Esophagus muscularis mucosa (tissue), 4 donors: ENCODE results near the gene CEACAM1. TPM values are rescaled to one million over a fixed set of nuclear protein-coding genes. Genes with fewer than 3 reads are reported as not detected.
"Not testable (repeated sequence)": the region's sequence is repeated elsewhere in the genome, so short reads cannot be mapped to it uniquely, and the experiment has no call there.

Source experiments
- DNase-seq: peaks from one replicate; pipeline ENCODE4 v3.0.0-alpha.2; 2017; ENCODE audit errors: extremely low spot score
- H3K27ac ChIP-seq, 4 donors: fragments of 200-600 bp; sonication (generic); replicated peaks in 1 of 4; 1 replicate in 3 of 4; 2 replicates in 1 of 4; pipeline ENCODE4 v1.5.1; 2016 to 2019; ENCODE audit warnings: mild to moderate bottlenecking in 1 of 4
- H3K27me3 ChIP-seq, 4 donors: fragments of 200-600 bp; sonication (generic); one replicate each; pipeline versions ENCODE4 v1.5.1 to v1.6.0; 2016 to 2019
- H3K36me3 ChIP-seq, 4 donors: fragments of 200-600 bp; sonication (generic); one replicate each; pipeline ENCODE4 v1.5.1; 2016 to 2019
- H3K4me1 ChIP-seq, 4 donors: fragments of 200-600 bp; sonication (generic); one replicate each; pipeline ENCODE4 v1.5.1; 2016 to 2019
- H3K4me3 ChIP-seq, 4 donors: fragments of 200-600 bp; sonication (generic); 1 replicate in 2 of 4; 2 replicates in 2 of 4; pipeline ENCODE4 v1.5.1; 2016 to 2019; ENCODE audit warnings: mild to moderate bottlenecking in 4 of 4, moderate library complexity in 1 of 4
- H3K9me3 ChIP-seq, 4 donors: fragments of 200-600 bp; sonication (generic); 1 replicate in 3 of 4; 2 replicates in 1 of 4; pipeline ENCODE4 v1.5.1; 2016 to 2019
- EP300 ChIP-seq: sonication (generic); formaldehyde crosslinking; IDR thresholded peaks from one replicate; pipeline ENCODE4 v1.6.1; 2017; ENCODE audit warnings: antibody characterized with exemption
- POLR2A ChIP-seq: fragments of 450-650 bp; IDR thresholded peaks from one replicate; pipeline ENCODE4 v1.6.1; 2017; ENCODE audit warnings: antibody characterized with exemption, moderate library complexity, mild to moderate bottlenecking, low read depth
- POLR2AphosphoS5 ChIP-seq, 2 donors: sonication (generic); formaldehyde crosslinking; IDR thresholded peaks; one replicate each; pipeline ENCODE4 v1.6.1; 2017; ENCODE audit warnings: antibody characterized with exemption in 2 of 2
- WGBS: methylation state at CpG from one replicate; pipeline ENCODE4 v1.1.5; 2018; 5-methylcytosine and 5-hydroxymethylcytosine counted together
- intact Hi-C: fragments of 100-400 bp; cut with DNase I; formaldehyde crosslinking; loops from one replicate; pipeline ENCODE4 v1.15.1; 2023
- total RNA-seq, 4 donors: library from RNA; depleted of rRNA; stranded (reverse); fragments of >200 nt; gene quantifications; one replicate each; pipeline versions ENCODE4 v1.1.0 to v1.2.1, GENCODE V29; 2016
- TF ChIP-seq, protein P1 (sequence below), 3 experiments: fragments of 200-600 bp in 2 of 3; fragments of 450-650 bp in 1 of 3; sonication (generic) in 2 of 3; IDR thresholded peaks; one replicate each; pipeline ENCODE4 v1.5.1; 2017 to 2019; ENCODE audit warnings: antibody characterized with exemption in 3 of 3, mild to moderate bottlenecking in 2 of 3, moderate library complexity in 1 of 3

Gene CEACAM1
- total RNA-seq, 4 donors from 2014 or later: 1.2 to 3.1 (median 1.7) TPM

DNA sequence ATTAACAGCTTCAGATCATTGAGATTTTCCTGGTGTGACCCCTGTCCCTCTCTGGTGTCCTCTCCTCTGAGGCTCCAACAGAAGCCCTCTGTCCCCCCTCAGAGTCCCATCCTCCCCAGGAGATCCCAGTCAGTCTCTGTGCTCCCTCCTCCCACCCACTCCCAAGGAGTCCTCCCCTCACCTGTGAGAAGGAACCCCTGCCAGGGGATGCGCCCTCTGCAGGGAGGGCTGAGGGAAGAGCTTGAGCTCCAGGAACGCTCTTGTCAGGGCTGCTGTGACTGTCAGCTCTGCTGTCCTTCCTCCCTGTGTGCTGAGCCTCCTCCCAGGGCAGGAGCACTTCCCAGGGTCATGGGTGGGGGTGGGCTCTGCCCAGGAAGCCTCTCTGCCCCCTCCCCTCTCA is 33.2 kb upstream of the CEACAM1 start:
- H3K4me3 ChIP-seq: no peak overlapping the region
- H3K27ac ChIP-seq: no peak overlapping the region
- H3K36me3 ChIP-seq: no peaks in the 10 kb centered on the region
- no peak for DNase-seq
- H3K4me1 ChIP-seq: peaks cover 5 to 9% (median 6%) of the 10 kb centered on the region in 4 donors
- H3K27me3 ChIP-seq: peaks cover 0 to 17% (median 0%) of the 10 kb centered on the region in 4 donors
- 50% methylated on average over 1 of the region's 2 CpGs for WGBS
- no peaks in the 10 kb centered on the region for H3K9me3 ChIP-seq
- TF ChIP-seq, protein P1, sequence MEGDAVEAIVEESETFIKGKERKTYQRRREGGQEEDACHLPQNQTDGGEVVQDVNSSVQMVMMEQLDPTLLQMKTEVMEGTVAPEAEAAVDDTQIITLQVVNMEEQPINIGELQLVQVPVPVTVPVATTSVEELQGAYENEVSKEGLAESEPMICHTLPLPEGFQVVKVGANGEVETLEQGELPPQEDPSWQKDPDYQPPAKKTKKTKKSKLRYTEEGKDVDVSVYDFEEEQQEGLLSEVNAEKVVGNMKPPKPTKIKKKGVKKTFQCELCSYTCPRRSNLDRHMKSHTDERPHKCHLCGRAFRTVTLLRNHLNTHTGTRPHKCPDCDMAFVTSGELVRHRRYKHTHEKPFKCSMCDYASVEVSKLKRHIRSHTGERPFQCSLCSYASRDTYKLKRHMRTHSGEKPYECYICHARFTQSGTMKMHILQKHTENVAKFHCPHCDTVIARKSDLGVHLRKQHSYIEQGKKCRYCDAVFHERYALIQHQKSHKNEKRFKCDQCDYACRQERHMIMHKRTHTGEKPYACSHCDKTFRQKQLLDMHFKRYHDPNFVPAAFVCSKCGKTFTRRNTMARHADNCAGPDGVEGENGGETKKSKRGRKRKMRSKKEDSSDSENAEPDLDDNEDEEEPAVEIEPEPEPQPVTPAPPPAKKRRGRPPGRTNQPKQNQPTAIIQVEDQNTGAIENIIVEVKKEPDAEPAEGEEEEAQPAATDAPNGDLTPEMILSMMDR (IDR thresholded peaks at IDR 0.05): no peak
- no peak for TF ChIP-seq EP300
- no peak for TF ChIP-seq POLR2A
- no peak for TF ChIP-seq POLR2AphosphoS5 (IDR thresholded peaks at IDR 0.05)
- intact Hi-C loops: no loop called here

DNA sequence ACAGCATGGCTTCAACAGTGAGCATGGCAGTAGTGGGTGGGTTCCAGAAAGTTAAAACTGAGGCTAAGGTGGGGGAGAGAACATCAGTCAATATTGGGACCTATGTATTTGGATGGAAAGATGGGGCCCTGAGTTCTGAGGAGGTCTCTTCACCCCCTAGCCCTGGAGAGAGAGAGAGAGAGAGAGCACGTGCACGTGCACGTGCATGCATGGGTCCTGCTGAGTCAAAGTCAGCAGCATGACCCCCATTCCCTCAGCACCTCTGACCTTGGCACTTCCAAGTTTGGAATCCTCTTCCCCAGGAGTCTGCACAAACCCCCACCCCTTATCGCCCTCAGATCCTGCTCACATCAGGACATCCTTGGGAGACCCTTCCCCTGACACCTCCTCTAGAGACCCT is 32.5 kb upstream of the CEACAM1 start:
- Histone ChIP-seq H3K4me3 (no peak overlapping the region), H3K27ac (no peak overlapping the region), H3K36me3 (no peaks in the 10 kb centered on the region), H3K4me1 (peaks cover 3 to 9% (median 6%) of the 10 kb centered on the region in 4 donors), H3K27me3 (peaks cover 0 to 17% (median 0%) of the 10 kb centered on the region in 4 donors), H3K9me3 (no peaks in the 10 kb centered on the region)
- 74% methylated on average over 4 of the region's 4 CpGs for WGBS
- TF ChIP-seq POLR2A: no peak
- no peak for TF ChIP-seq POLR2AphosphoS5 (IDR thresholded peaks at IDR 0.05)
- TF ChIP-seq, protein P1 (IDR thresholded peaks at IDR 0.05): no peak
- no peak for TF ChIP-seq EP300
- intact Hi-C loops: no loop called here
- no peak for DNase-seq

DNA sequence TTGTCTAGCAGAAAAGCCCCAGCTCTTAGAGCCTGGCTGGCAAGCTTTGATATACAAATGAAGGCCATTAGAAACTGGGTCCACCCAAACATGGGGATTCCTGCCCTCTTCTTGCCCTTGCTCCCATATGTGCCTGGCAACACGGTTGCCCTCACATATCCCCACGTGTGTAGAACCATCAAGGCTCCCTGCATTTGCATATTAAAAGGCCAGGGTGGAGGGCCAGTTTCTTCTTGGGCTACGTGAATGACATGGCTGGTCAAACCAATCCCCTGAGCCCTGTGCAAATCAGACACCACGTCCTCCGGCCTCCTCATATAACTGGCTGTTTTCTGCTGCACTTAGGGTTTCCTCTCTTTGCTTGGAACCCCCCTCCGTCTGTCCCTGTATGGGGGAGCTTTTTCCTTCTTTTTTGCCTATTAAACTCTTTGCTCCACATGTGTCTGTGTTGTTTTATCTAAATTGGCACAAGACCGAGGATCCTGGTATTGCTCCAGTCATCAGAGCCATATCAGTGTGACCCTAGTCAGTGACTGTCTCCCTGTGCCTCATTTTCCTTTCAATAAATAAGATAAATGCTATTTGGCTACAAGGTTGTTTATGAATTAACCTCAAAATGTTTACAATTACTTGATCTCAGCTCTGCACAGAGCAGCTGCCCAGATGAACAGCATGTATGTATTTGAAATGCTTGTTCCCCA is 30.3 kb upstream of the CEACAM1 start:
- H3K4me3 ChIP-seq: no peak overlapping the region
- no peaks in the 10 kb centered on the region for H3K9me3 ChIP-seq
- 56% methylated on average over 7 of the region's 7 CpGs for WGBS
- H3K27ac ChIP-seq: no peak overlapping the region
- intact Hi-C loops: no loop called here
- H3K27me3 ChIP-seq: peaks cover 0 to 32% (median 0%) of the 10 kb centered on the region in 4 donors
- H3K4me1 ChIP-seq: peaks cover 0 to 2% (median 2%) of the 10 kb centered on the region in 4 donors
- no peak for DNase-seq
- no peaks in the 10 kb centered on the region for H3K36me3 ChIP-seq
- TF ChIP-seq POLR2A: no peak

DNA sequence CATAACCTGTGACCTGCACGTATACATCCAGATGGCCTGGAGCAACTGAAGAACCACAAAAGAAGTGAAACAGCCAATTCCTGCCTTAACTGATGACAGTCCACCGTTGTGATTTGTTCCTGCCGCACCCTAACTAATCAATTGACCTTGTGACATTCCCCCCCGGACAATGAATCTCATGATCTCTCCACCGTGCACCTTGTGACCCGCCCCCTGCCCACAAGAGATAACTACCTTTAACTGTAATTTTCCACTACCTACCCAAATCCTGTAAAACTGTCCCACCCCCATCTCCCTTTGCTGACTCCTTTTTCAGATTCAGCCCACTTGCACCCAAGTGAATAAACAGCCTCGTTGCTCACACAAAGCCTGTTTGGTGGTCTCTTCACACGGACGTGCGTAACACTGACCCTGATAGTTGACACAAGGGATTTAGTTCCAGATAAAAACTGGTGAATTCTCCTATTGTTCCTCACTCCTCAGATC is 29.1 kb upstream of the CEACAM1 start:
- H3K36me3 ChIP-seq, intact Hi-C loops, H3K27ac ChIP-seq, DNase-seq, H3K9me3 ChIP-seq, H3K4me3 ChIP-seq, H3K4me1 ChIP-seq: not testable (repeated sequence)
- 83% methylated on average over 10 of the region's 10 CpGs for WGBS
- peaks cover 0 to 32% (median 0%) of the 10 kb centered on the region in 4 donors for H3K27me3 ChIP-seq

DNA sequence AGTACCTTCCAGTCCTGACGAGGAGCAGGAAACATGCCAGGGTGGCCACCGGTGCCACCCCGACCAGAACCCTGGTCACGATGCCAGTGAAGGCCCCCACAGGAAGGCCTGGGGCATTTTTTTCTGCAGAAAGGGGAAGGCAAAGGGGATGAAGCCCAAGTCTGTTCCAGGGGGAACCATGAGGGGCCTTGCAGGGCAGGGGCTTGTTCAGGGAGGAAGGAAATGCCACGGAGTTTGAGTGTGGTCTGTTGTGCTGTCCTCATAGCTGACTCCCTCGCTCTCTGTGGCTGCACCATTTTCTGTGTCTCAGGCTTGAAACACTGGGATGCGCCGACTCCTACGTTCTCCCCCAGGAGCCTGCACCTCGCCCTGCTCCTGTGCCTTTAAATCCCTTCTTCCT is 27.5 kb upstream of the CEACAM1 start:
- peaks cover 0 to 18% (median 0%) of the 10 kb centered on the region in 4 donors for H3K27me3 ChIP-seq
- WGBS: 50% methylated on average over 9 of the region's 10 CpGs

More for the DNA sequence above, 27.5 kb upstream of the CEACAM1 start:
- TF ChIP-seq EP300 (no peak), POLR2A (no peak), POLR2AphosphoS5 (IDR thresholded peaks at IDR 0.05) (no peak)
- TF ChIP-seq, protein P1 (IDR thresholded peaks at IDR 0.05): no peak
- Histone ChIP-seq H3K36me3 (no peaks in the 10 kb centered on the region), H3K9me3 (no peaks in the 10 kb centered on the region), H3K4me1 (no peaks in the 10 kb centered on the region), H3K4me3 (no peak overlapping the region), H3K27ac (no peak overlapping the region)
- intact Hi-C loops: no loop called here
- no peak for DNase-seq
